Activated CD8-positive, alpha-beta T cell treated with anti-CD3 and anti-CD28 coated beads for 36 hours (primary cell): ENCODE data around the gene GGT5. TPM values are rescaled to one million over a fixed set of nuclear protein-coding genes. Genes with fewer than 3 reads are reported as not detected.

Experiments used
- ATAC-seq: fragments of 200-7000 bp; cut with Tn5 transposase; one replicate; pipeline ENCODE4 v1.10.0; 2021; ENCODE audit warnings: mild to moderate bottlenecking, moderate library complexity
- CTCF ChIA-PET: fragments of 350-600 bp; sonication (Branson Sonifier 250); formaldehyde crosslinking; loops from one replicate; lab custom pipeline; 2021; ENCODE audit warnings: antibody characterized with exemption; lab: Charles Lee
- POLR2A ChIA-PET: fragments of 350-600 bp; sonication (Branson Sonifier 250); formaldehyde crosslinking; loops from one replicate; lab custom pipeline; 2021; ENCODE audit warnings: antibody characterized with exemption; lab: Charles Lee
- DNase-seq: peaks from one replicate; pipeline ENCODE4 v3.0.0-alpha.2; 2020
- H3K27ac Mint-ChIP-seq: one replicate; pipeline ENCODE4 v1.8.0; 2021; ENCODE audit warnings: mild to moderate bottlenecking, mixed read lengths
- H3K27me3 Mint-ChIP-seq: one replicate; pipeline ENCODE4 v1.8.0; 2021; ENCODE audit warnings: mixed read lengths
- H3K36me3 Mint-ChIP-seq: one replicate; pipeline ENCODE4 v1.8.0; 2021; ENCODE audit warnings: low read depth, mixed read lengths
- H3K4me1 Mint-ChIP-seq: one replicate; pipeline ENCODE4 v1.8.0; 2021; ENCODE audit warnings: low read depth, mixed read lengths
- H3K4me3 Mint-ChIP-seq: one replicate; pipeline ENCODE4 v1.8.0; 2021; ENCODE audit warnings: mild to moderate bottlenecking, moderate library complexity, mixed read lengths
- H3K9me3 Mint-ChIP-seq: one replicate; pipeline ENCODE4 v1.8.0; 2021; ENCODE audit warnings: mixed read lengths
- CTCF ChIP-seq: fragments of 200-600 bp; IDR thresholded peaks from one replicate; pipeline ENCODE4 v1.8.0; 2022; ENCODE audit warnings: antibody characterized with exemption, mild to moderate bottlenecking
- intact Hi-C: fragments of 100-400 bp; cut with micrococcal nuclease; formaldehyde crosslinking; loops from one replicate; pipeline ENCODE4 v1.10.0; 2022
- total RNA-seq, 2 experiments: library from RNA; stranded (reverse); gene quantifications; one replicate each; pipeline ENCODE4 v1.2.3, GENCODE V29; 2021

The GGT5 gene
- total RNA-seq, 2 experiments from 2014 or later, result not detected

GRCh38 chr22:24236656-24237055 lies 8.2 kb downstream of the GGT5 start:
- no peaks in the 10 kb centered on the region for H3K36me3 Mint-ChIP-seq
- H3K27me3 Mint-ChIP-seq, result no peaks in the 10 kb centered on the region
- CTCF ChIA-PET, result interaction anchor here (1.1 kb wide), 1 partner anchor 80 kb away, joined by 3 read pairs; no protein-coding TSS in a partner anchor
- peaks cover 8% of the 10 kb centered on the region for H3K4me1 Mint-ChIP-seq
- DNase-seq (no peak), ATAC-seq (no peak)
- POLR2A ChIA-PET, result no interaction called here
- no peak overlapping the region for H3K27ac Mint-ChIP-seq
- no peaks in the 10 kb centered on the region for H3K9me3 Mint-ChIP-seq
- intact Hi-C loops, result loop anchor here (10.0 kb wide), 1 partner anchor 52 kb away; the partner anchor contains the start of gene SUSD2
- TF ChIP-seq CTCF, result no peak
- H3K4me3 Mint-ChIP-seq, result no peak overlapping the region

GRCh38 chr22:24235315-24235714 lies 9.6 kb downstream of the GGT5 start:
- Mint-ChIP-seq H3K27ac (no peak overlapping the region), H3K27me3 (no peaks in the 10 kb centered on the region), H3K4me1 (no peaks in the 10 kb centered on the region), H3K36me3 (no peaks in the 10 kb centered on the region), H3K4me3 (no peak overlapping the region), H3K9me3 (no peaks in the 10 kb centered on the region)
- no peak for TF ChIP-seq CTCF
- ChIA-PET POLR2A (no interaction called here), CTCF (interaction anchor here (0.6 kb wide), 1 partner anchor 45 kb away, joined by 4 read pairs; no protein-coding TSS in a partner anchor)
- DNase-seq (no peak), ATAC-seq (no peak)
- intact Hi-C loops, result loop anchor here (10.0 kb wide), 1 partner anchor 51 kb away; the partner anchor contains the start of gene SUSD2

GRCh38 chr22:24233816-24234215 lies 11.1 kb downstream of the GGT5 start:
- ATAC-seq, result no peak
- Mint-ChIP-seq H3K36me3 (no peaks in the 10 kb centered on the region), H3K9me3 (no peaks in the 10 kb centered on the region), H3K27me3 (no peaks in the 10 kb centered on the region), H3K4me1 (no peaks in the 10 kb centered on the region), H3K27ac (no peak overlapping the region), H3K4me3 (no peak overlapping the region)
- ChIA-PET POLR2A (interaction anchor here (1.2 kb wide), 1 partner anchor 9 kb away, joined by 5 read pairs; no protein-coding TSS in a partner anchor), CTCF (no interaction called here)
- intact Hi-C loops, result loop anchor here (10.0 kb wide), 1 partner anchor 49 kb away; the partner anchor contains the start of gene SUSD2
- DNase-seq, result no peak
- TF ChIP-seq CTCF, result no peak

GRCh38 chr22:24233235-24233634 lies 11.6 kb downstream of the GGT5 start:
- POLR2A ChIA-PET, result no interaction called here
- intact Hi-C loops, result loop anchor here (10.0 kb wide), 1 partner anchor 48 kb away; the partner anchor contains the start of gene SUSD2
- TF ChIP-seq CTCF, result no peak
- H3K9me3 Mint-ChIP-seq, result no peaks in the 10 kb centered on the region
- CTCF ChIA-PET, result interaction anchor here (0.8 to 0.9 kb wide), 2 partner anchors 9 to 43 kb away, joined by 3 to 4 read pairs; no protein-coding TSS in a partner anchor
- no peak overlapping the region for H3K27ac Mint-ChIP-seq
- DNase-seq (no peak), ATAC-seq (no peak)
- no peaks in the 10 kb centered on the region for H3K27me3 Mint-ChIP-seq
- H3K36me3 Mint-ChIP-seq, result no peaks in the 10 kb centered on the region
- H3K4me1 Mint-ChIP-seq, result no peaks in the 10 kb centered on the region
- H3K4me3 Mint-ChIP-seq, result no peak overlapping the region

- intact Hi-C loops, result loop anchor here (10.0 kb wide), 1 partner anchor 48 kb away; the partner anchor contains the start of gene SUSD2
- ChIA-PET POLR2A (interaction anchor here (1.6 kb wide), 1 partner anchor 17 kb away, joined by 3 read pairs; no protein-coding TSS in a partner anchor), CTCF (interaction anchor here (0.8 to 2.6 kb wide), 3 partner anchors 10 to 43 kb away, joined by 3 to 8 read pairs (median 4); no protein-coding TSS in a partner anchor)
- Mint-ChIP-seq H3K36me3 (no peaks in the 10 kb centered on the region), H3K27me3 (no peaks in the 10 kb centered on the region), H3K9me3 (no peaks in the 10 kb centered on the region), H3K4me3 (no peak overlapping the region), H3K4me1 (no peaks in the 10 kb centered on the region), H3K27ac (no peak overlapping the region)
- ATAC-seq (no peak), DNase-seq (no peak)
- no peak for TF ChIP-seq CTCF
Measured at GRCh38 chr22:24232725-24233124, 12.2 kb downstream of the GGT5 start.
